ENCODE data around the gene KLHDC8B.
"Not testable (repeated sequence)": the region's sequence is repeated elsewhere in the genome, so short reads cannot be mapped to it uniquely, and the experiment has no call there.

Gene KLHDC8B

GRCh38 chr3:49198161-49198560 lies 26.8 kb downstream of the KLHDC8B start:
- ATAC-seq, result no peak

GRCh38 chr3:49198611-49199230 lies 27.3 kb downstream of the KLHDC8B start:
- ATAC-seq, result no peak

- no peak for ATAC-seq
Measured at GRCh38 chr3:49199239-49199899, 28.0 kb downstream of the KLHDC8B start.

GRCh38 chr3:49199900-49200281 lies 28.5 kb downstream of the KLHDC8B start:
- ATAC-seq, result no peak

DNA sequence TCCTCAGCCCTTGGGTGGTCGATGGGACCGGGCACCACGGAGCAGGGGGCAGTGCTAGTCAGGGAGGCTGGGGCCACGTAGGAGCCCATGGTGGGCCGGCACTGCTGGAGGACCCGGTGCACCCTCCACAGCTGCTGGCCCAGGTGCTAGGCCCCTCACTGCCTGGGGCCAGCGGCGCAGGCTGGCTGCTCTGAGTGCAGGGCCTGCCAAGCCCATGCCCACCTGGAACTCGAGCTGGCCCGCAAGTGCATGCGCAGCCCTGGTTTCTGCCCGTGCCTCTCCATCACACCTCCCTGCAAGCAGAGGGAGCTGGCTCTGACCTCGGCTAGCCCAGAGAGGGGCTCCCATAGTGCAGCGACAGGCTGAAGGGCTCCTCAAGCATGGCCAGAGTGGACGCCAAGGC lies 42.1 kb downstream of the KLHDC8B start:
- ATAC-seq, result no peak

GRCh38 chr3:49213998-49214397 lies 42.6 kb downstream of the KLHDC8B start:
- ATAC-seq, result no peak

DNA sequence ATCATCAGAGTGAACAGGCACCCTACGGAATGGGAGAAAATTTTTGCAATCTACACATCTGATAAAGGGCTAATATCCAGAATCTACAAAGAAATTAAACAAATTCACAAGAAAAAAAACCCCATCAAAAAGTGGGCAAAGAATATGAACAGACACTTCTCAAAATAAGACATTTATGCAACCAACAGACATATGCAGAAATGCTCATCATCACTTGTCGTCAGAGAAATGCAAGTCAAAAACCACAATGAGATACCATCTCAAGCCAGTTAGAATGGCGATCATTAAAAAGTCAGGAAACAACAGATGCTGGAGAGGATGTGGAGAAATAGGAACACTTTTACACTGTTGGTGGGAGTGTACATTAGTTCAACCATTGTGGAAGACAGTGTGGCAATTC lies 45.3 kb downstream of the KLHDC8B start:
- not testable (repeated sequence) for ATAC-seq

GRCh38 chr3:49217108-49217507 lies 45.7 kb downstream of the KLHDC8B start:
- not testable (repeated sequence) for ATAC-seq

- no peak for ATAC-seq
Measured at GRCh38 chr3:49217688-49218470, 46.5 kb downstream of the KLHDC8B start.

DNA sequence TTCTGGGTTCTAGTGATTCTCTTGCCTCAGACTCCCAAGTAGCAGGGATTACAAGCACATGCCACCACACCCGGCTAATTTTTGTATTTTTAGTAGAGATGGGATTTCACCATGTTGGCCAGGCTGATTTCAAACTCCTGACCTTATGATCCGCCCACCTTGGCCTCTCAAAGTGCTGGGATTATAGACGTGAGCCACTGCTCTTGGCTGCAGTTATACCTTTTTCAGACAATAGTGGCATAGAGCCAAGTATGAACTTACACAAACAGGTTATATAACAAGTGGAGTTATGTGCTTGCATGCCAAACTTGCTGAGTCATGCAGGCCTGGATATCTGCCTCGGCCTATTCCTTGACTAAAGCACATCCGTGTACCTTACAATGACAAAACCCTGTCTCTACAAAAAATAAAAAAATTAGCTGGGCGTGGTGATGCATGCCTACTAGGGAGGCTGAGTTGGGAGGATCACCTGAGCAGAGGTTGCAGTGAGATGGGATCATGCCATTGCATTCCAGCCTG lies 47.1 kb downstream of the KLHDC8B start:
- ATAC-seq, result not testable (repeated sequence)

- ATAC-seq, result no peak
Measured at GRCh38 chr3:49219132-49219531, 47.7 kb downstream of the KLHDC8B start.

- ATAC-seq, result not testable (repeated sequence)
Measured at GRCh38 chr3:49220985-49221563, 49.7 kb downstream of the KLHDC8B start.

DNA sequence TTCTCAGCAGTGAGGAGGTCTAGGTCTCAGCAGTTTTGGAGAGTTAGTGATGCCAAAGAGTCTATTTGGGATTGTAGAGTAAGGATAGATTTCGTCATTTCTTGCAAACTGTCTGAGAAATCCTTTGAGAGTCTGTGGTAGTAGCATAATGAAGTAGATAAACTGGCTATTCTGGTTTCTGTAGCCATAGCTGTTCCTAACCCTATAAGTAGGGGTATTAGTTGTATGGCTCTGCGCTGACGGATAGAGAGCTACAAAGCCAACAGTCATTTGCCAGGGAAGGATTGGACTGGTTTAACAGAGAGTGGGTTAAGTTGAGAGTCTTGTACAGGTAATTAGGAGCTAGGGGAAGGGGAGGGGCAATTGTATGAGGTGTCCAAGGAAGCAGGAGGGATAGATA lies 50.6 kb downstream of the KLHDC8B start:
- no peak for ATAC-seq
